Measurements from ENCODE around the gene WWP2. TPM values are rescaled to one million over a fixed set of nuclear protein-coding genes. Genes with fewer than 3 reads are reported as not detected.
"Not testable (repeated sequence)": the region's sequence is repeated elsewhere in the genome, so short reads cannot be mapped to it uniquely, and the experiment has no call there.

The WWP2 gene
- total RNA-seq, 1 experiment from 2014 or later = 40.2 TPM

DNA sequence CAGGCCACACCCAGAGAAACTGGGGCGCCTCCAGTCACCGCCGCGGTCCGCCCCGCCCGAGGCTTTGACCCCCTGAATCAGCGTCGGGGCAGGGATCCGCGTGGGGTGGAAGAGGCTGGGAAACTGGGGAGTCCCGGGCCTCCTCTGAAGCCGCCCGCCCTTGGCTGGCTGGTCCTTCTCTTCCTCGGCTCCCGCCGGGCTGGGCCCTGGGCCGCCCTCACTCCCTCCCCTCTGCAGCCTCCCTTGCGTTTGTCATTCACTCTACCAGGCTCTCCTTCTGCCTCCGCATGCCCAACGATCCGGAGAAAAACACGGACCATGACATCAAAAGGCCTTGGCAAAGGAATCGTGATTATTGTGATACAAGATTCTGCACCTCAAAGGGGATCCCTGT is 203.5 kb downstream of the WWP2 start:
- H2BK15ac ChIP-seq (ENCODE audit: low read depth, low read length); H3K27me3 ChIP-seq (ENCODE audit: insufficient read depth, low read length); H3K4me1 Mint-ChIP-seq; H2AFZ ChIP-seq (ENCODE audit: low read length); H3K9me3 ChIP-seq (ENCODE audit: control insufficient read depth, low read depth, low read length); H3K9ac ChIP-seq (ENCODE audit: extremely low read depth, insufficient read length, low read length); H3K23me2 ChIP-seq (ENCODE audit: insufficient read length, low read depth, low read length, poor library complexity, severe bottlenecking); H2AK5ac ChIP-seq (ENCODE audit: insufficient read length, low read length); H2BK20ac ChIP-seq (ENCODE audit: low read depth, low read length, poor library complexity, severe bottlenecking); H4K91ac ChIP-seq (ENCODE audit: insufficient read length, low read depth, low read length); H3K18ac ChIP-seq (ENCODE audit: insufficient read length, low read depth, low read length); H3K23ac ChIP-seq (ENCODE audit: insufficient read length, low read depth, low read length); H3K27me3 Mint-ChIP-seq (ENCODE audit: low read depth); H4K8ac ChIP-seq (replicated peaks; ENCODE audit: insufficient read length, low read depth, low read length); H3K4me1 ChIP-seq (ENCODE audit: insufficient read depth, low read length); H3T11ph ChIP-seq (ENCODE audit: low read length); H3K27ac Mint-ChIP-seq; DNase-seq; H2BK12ac ChIP-seq (ENCODE audit: insufficient read length, low read depth, low read length); H3K56ac ChIP-seq (ENCODE audit: insufficient read length, low read depth, low read length); H3K4me2 ChIP-seq (ENCODE audit: insufficient read depth, insufficient read length, low read length); H2BK120ac ChIP-seq (ENCODE audit: low read depth, low read length, poor library complexity, severe bottlenecking); H4K5ac ChIP-seq (ENCODE audit: insufficient read length, low read depth, low read length); H3K27ac ChIP-seq (ENCODE audit: insufficient read length, low read depth, low read length); H2BK5ac ChIP-seq (ENCODE audit: insufficient read length, low read length); H3K9me3 Mint-ChIP-seq; H4K20me1 ChIP-seq (ENCODE audit: control insufficient read depth, insufficient read depth, insufficient read length); H3K79me2 ChIP-seq (ENCODE audit: insufficient read depth, low read length); H3K4ac ChIP-seq (ENCODE audit: low read depth, low read length); H3K14ac ChIP-seq (ENCODE audit: insufficient read depth, low read length); H3K79me1 ChIP-seq (ENCODE audit: insufficient read depth, low read depth, low read length, poor library complexity, severe bottlenecking); H3K36me3 Mint-ChIP-seq (ENCODE audit: insufficient read depth in 1 of 3, low read depth in 3 of 3): not testable (repeated sequence)
- peak overlapping the region; percentile 60 to 77 for H3K4me3 Mint-ChIP-seq
- no CpG with 5 or more reads among the region's 24 CpGs for WGBS (ENCODE audit: extremely low coverage, insufficient read length, low lambda C conversion rate)

DNA sequence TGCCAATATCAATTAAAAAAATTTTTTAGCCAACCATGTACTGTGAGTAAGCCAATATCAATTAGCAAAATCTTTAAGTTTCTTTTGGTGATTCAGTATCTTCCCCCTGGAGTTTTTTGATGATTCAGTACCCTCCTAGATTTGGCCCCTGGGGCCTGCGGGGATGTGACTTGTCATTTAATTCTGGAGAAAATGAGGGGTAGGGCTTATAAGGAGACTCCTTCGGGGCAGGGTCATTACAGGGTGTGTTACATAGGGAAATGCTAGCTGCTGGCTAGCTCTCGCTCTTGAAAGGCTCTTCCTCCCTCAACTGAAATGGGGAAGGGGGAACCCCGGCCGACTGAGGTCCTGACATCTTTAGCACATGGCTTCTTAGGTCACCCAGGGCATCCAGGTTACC is 205.6 kb downstream of the WWP2 start:
- H4K91ac ChIP-seq (ENCODE audit: insufficient read length, low read depth, low read length); H2AFZ ChIP-seq (ENCODE audit: low read length); H3K18ac ChIP-seq (ENCODE audit: insufficient read length, low read depth, low read length); H3K36me3 Mint-ChIP-seq (ENCODE audit: insufficient read depth in 1 of 3, low read depth in 3 of 3); H3K79me2 ChIP-seq (ENCODE audit: insufficient read depth, low read length); H3K9me3 ChIP-seq (ENCODE audit: control insufficient read depth, low read depth, low read length); H3K23ac ChIP-seq (ENCODE audit: insufficient read length, low read depth, low read length); H3K4ac ChIP-seq (ENCODE audit: low read depth, low read length); H3K27ac Mint-ChIP-seq; H2AK5ac ChIP-seq (ENCODE audit: insufficient read length, low read length); DNase-seq; H2BK20ac ChIP-seq (ENCODE audit: low read depth, low read length, poor library complexity, severe bottlenecking); H3K9me3 Mint-ChIP-seq; H3K4me1 Mint-ChIP-seq; H4K8ac ChIP-seq (replicated peaks; ENCODE audit: insufficient read length, low read depth, low read length); H4K20me1 ChIP-seq (ENCODE audit: control insufficient read depth, insufficient read depth, insufficient read length); H3K23me2 ChIP-seq (ENCODE audit: insufficient read length, low read depth, low read length, poor library complexity, severe bottlenecking); H3K27me3 Mint-ChIP-seq (ENCODE audit: low read depth); H3K4me2 ChIP-seq (ENCODE audit: insufficient read depth, insufficient read length, low read length); H3K4me3 Mint-ChIP-seq; H3K9ac ChIP-seq (ENCODE audit: extremely low read depth, insufficient read length, low read length); H2BK5ac ChIP-seq (ENCODE audit: insufficient read length, low read length); H3K79me1 ChIP-seq (ENCODE audit: insufficient read depth, low read depth, low read length, poor library complexity, severe bottlenecking); H3K27me3 ChIP-seq (ENCODE audit: insufficient read depth, low read length); H3K27ac ChIP-seq (ENCODE audit: insufficient read length, low read depth, low read length); H3K14ac ChIP-seq (ENCODE audit: insufficient read depth, low read length); H2BK120ac ChIP-seq (ENCODE audit: low read depth, low read length, poor library complexity, severe bottlenecking); H2BK15ac ChIP-seq (ENCODE audit: low read depth, low read length); H3K56ac ChIP-seq (ENCODE audit: insufficient read length, low read depth, low read length); H2BK12ac ChIP-seq (ENCODE audit: insufficient read length, low read depth, low read length); H4K5ac ChIP-seq (ENCODE audit: insufficient read length, low read depth, low read length); H3T11ph ChIP-seq (ENCODE audit: low read length); H3K4me1 ChIP-seq (ENCODE audit: insufficient read depth, low read length): not testable (repeated sequence)
- WGBS (ENCODE audit: extremely low coverage, insufficient read length, low lambda C conversion rate) = no CpG with 5 or more reads among the region's 5 CpGs

Measured in H9 (cell line).